PFSK-1 (cell line): ENCODE results near the gene HOXB1.

Experiments
- FOXP2 ChIP-seq: optimal IDR thresholded peaks from 2 replicates; pipeline ENCODE3; 2011; ENCODE audit warnings: borderline replicate concordance, control low read depth, inconsistent platforms; ENCODE audit not compliant: insufficient read depth; ENCODE audit errors: extremely low read length, extremely low read depth
- POLR2AphosphoS5 ChIP-seq: IDR thresholded peaks from 2 replicates; pipeline ENCODE4 v1.6.1; 2012; ENCODE audit warnings: low read depth, mild to moderate bottlenecking, control low read depth, low read length, moderate library complexity
- REST ChIP-seq, 2 experiments: IDR thresholded peaks; 2 replicates each; pipeline versions ENCODE4 v1.6.1 to v1.8.0; 2011 to 2012; ENCODE audit warnings: low read depth in 2 of 2, low read length in 2 of 2, control low read depth in 1 of 2, inconsistent platforms in 1 of 2, mild to moderate bottlenecking in 1 of 2, moderate library complexity in 1 of 2; ENCODE audit not compliant: insufficient read depth in 1 of 2
- SIN3A ChIP-seq: IDR thresholded peaks from 2 replicates; pipeline ENCODE4 v1.6.1; 2012; ENCODE audit warnings: mild to moderate bottlenecking, low read length, moderate library complexity, borderline replicate concordance; ENCODE audit not compliant: insufficient read depth
- TAF1 ChIP-seq: IDR thresholded peaks from 2 replicates; pipeline ENCODE4 v1.6.1; 2012; ENCODE audit warnings: low read length, control low read depth, borderline replicate concordance; ENCODE audit not compliant: insufficient read depth

HOXB1 gene

DNA sequence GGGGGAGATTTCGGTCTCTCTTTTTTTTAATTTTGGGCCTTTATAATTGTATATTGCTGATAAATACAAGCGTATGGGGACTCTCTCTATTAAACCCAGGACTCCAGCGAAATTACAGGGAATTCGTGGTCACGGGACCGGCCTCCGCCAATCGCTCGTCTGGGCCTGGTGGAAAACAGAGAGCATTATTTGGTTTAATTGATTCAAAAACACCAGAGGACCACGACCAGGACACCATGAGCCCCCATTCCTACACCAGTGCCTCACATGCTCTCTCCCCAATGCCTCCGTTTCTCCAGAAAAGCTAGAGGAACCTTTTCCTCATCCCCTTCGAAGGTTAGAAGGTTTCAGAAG, 14.2 kb upstream of the HOXB1 start, which contains the start of gene HOXB2:
Gene HOXB2, minus strand, starts transcription at position 88 of the 354 bp plus-strand sequence. CDS start 198 bp downstream, outside the sequence.
- TF ChIP-seq POLR2AphosphoS5 (no peak), TAF1 (no peak), SIN3A (no peak), FOXP2 (no peak), REST (IDR thresholded peaks at IDR 0.05; ENCODE audit: insufficient read depth in 1 of 2, low read depth in 2 of 2, low read length in 2 of 2) (no peak)

- TF ChIP-seq REST (IDR thresholded peaks at IDR 0.05; ENCODE audit: insufficient read depth in 1 of 2, low read depth in 2 of 2, low read length in 2 of 2) (no peak), SIN3A (no peak), POLR2AphosphoS5 (no peak), FOXP2 (no peak), TAF1 (no peak)
Measured at GRCh38 chr17:48544349-48545021, 13.7 kb upstream of the HOXB1 start.

DNA sequence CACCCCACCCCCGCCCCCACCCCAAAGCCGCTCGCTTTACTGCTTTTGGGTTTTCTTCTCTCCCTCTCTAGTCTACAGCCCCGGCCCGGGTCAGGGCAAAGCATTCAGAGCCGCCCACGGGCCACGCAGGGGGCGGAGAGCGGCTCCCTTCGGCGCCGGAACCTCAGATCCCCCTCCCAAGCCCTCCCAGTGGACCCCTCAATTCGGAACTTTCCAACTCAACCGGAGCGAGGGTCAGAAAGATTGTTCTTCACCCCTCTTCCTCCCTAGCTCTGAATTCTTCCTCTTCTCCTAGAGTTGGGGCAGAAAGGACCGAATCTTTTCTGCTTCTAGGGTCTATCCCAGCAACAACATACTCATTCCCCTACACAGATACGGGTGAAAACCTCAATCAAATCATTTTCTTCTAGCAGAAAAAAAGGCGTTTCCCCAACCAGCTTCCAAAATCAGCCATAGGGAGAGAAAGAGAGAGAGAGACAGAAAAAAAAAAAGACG, 13.1 kb upstream of the HOXB1 start:
- TF ChIP-seq FOXP2 (no peak), POLR2AphosphoS5 (no peak), REST (IDR thresholded peaks at IDR 0.05; ENCODE audit: insufficient read depth in 1 of 2, low read depth in 2 of 2, low read length in 2 of 2) (no peak), TAF1 (no peak)

DNA sequence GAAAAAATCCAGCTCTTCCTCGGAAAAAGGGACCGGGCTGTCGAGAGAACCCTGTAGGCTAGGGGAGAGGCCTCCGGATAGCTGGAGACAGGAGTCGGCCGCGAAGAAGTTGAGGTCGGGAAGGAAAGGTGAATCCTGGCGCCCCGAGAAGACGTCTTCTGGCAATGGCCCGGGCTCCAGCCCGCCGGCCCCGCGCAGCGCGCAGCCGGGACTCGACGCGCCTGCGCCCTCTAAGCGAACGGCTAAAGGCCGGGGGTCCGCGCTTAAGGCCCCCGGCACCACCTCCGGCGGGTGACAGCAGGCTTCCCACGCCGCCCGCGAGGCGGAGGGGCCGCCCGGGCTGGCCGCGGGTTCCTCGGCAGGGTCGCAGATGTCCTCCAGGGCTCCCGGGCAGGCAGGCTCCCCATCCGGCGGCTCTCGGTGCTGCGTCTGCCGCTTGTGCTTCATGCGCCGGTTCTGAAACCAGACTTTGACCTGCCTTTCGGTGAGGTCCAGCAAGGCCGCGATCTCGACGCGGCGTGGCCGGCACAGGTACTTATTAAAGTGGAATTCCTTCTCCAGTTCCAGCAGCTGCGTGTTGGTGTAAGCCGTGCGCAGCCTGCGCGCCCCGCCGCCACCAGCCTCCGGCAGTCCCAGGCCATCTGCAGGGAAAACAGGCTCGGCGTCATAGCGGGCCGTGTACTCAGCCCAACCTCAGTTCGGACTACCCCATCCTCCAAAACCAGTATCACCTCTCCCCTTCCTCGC, 12.5 kb upstream of the HOXB1 start:
- no peak for TF ChIP-seq TAF1
- TF ChIP-seq SIN3A, result no peak
- no peak for TF ChIP-seq REST (IDR thresholded peaks at IDR 0.05; ENCODE audit: insufficient read depth in 1 of 2, low read depth in 2 of 2, low read length in 2 of 2)
- TF ChIP-seq FOXP2, result no peak
- no peak for TF ChIP-seq POLR2AphosphoS5
